DND-41 (cell line): ENCODE data around the gene HAP1.
"Not testable (repeated sequence)": the region's sequence is repeated elsewhere in the genome, so short reads cannot be mapped to it uniquely, and the experiment has no call there.

Experiments
- ATAC-seq: fragments of 200-7000 bp; cut with Tn5 transposase; 3 replicates; pipeline ENCODE4 v1.9.1; 2021; ENCODE audit warnings: low read depth; ENCODE audit not compliant: insufficient read depth
- DNase-seq: peaks from one replicate; pipeline ENCODE4 v3.0.0-alpha.2; 2020
- H2AFZ ChIP-seq: 2 replicates; pipeline ENCODE4 v1.6.0; 2012; ENCODE audit warnings: low read depth, low read length
- H3K27ac ChIP-seq: 2 replicates; pipeline ENCODE4 v1.5.1; 2012; ENCODE audit warnings: low read length, inconsistent platforms
- H3K27me3 ChIP-seq: fragments of 200-600 bp; sonication (generic); 2 replicates; pipeline ENCODE4 v1.6.0; 2012; ENCODE audit warnings: low read length, mild to moderate bottlenecking, inconsistent platforms; ENCODE audit not compliant: insufficient read depth, poor library complexity
- H3K36me3 ChIP-seq: 2 replicates; pipeline ENCODE4 v1.5.1; 2012; ENCODE audit warnings: low read length, inconsistent platforms; ENCODE audit not compliant: insufficient read depth
- H3K4me1 ChIP-seq: 2 replicates; pipeline ENCODE4 v1.5.1; 2012; ENCODE audit warnings: mild to moderate bottlenecking, low read length; ENCODE audit not compliant: insufficient read depth
- H3K4me2 ChIP-seq: 2 replicates; pipeline ENCODE4 v1.6.0; 2012; ENCODE audit warnings: mild to moderate bottlenecking, moderate library complexity, low read length, inconsistent platforms; ENCODE audit not compliant: insufficient read depth
- H3K4me3 ChIP-seq, 2 experiments: fragments of 200-600 bp in 1 of 2; shearing (Covaris generic) in 1 of 2; 2 replicates each; pipeline ENCODE4 v1.5.1; 2012 to 2016; ENCODE audit warnings: inconsistent platforms in 2 of 2, low read length in 2 of 2, mild to moderate bottlenecking in 2 of 2, low read depth in 1 of 2, moderate library complexity in 1 of 2
- H3K79me2 ChIP-seq: 2 replicates; pipeline ENCODE4 v1.6.0; 2012; ENCODE audit warnings: low read length, inconsistent platforms; ENCODE audit not compliant: insufficient read depth
- H3K9ac ChIP-seq: 2 replicates; pipeline ENCODE4 v1.6.0; 2012; ENCODE audit warnings: low read depth, mild to moderate bottlenecking, inconsistent platforms, low read length, moderate library complexity
- H3K9me3 ChIP-seq: 2 replicates; pipeline ENCODE4 v1.5.1; 2012; ENCODE audit warnings: low read length, moderate library complexity, mild to moderate bottlenecking, inconsistent platforms; ENCODE audit not compliant: insufficient read depth, severe bottlenecking
- H4K20me1 ChIP-seq: 2 replicates; pipeline ENCODE4 v1.6.0; 2012; ENCODE audit warnings: low read length; ENCODE audit not compliant: insufficient read depth
- EZH2 ChIP-seq: IDR thresholded peaks from 3 replicates; pipeline ENCODE4 v1.6.1; 2012; ENCODE audit warnings: borderline replicate concordance, low read depth, mild to moderate bottlenecking, moderate library complexity, low read length, inconsistent platforms; ENCODE audit not compliant: severe bottlenecking
- TF ChIP-seq, protein P1 (sequence below): IDR thresholded peaks from 2 replicates; pipeline ENCODE4 v1.5.1; 2012; ENCODE audit warnings: borderline replicate concordance, low read length, moderate library complexity, mild to moderate bottlenecking; ENCODE audit not compliant: poor library complexity, severe bottlenecking; ENCODE audit errors: extremely low read depth

The HAP1 gene

DNA sequence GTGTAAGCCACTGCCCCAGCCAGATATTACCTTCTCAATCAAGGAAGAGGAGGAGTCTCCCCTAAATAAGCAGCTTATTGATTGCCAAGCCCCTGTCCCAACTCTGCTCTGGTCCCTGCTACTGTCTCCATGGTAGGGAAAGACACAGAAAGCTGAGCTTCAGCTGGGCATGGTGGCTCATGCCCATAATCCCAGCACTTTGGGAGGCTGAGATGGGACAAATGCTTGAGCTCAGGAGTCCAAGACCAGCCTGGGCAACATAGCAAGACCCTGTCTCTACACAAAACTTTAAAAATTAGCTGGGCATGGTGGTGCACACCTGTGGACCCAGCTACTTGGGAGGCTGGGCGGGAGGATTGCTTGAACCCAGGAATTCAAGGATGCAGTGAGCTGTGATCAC lies 45.5 kb upstream of the HAP1 start:
- no peak overlapping the region for H3K9ac ChIP-seq
- H3K4me1 ChIP-seq: no peaks in the 10 kb centered on the region

DNA sequence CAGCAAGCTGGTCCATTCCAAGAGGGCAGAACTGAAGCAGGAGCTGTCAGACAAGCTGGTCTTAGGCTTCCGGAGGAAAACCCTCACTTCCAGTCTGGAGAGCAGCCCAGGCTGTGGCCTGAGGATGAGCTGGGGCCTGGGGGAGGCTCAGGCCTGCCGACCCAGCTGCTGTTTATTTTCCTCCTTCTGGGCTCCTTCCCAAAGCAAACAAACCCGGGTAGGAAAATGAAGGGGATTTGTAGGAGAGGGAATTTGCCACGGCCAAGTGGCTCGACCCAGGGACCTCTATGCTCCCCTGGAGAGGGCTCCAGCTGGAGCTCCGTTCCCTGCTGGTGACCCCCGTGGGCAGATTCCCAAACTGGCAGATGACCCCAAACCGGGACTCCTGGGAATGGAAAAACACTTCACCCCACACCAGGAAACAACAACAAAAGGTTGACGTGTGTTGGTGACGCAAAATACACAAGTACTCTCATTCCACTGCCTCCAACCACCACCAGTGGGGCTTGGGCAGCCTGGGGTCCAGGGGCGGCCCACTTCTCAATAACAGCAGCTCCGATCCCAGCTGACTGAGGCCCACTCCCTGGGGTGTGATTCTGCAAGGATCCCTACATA lies 43.2 kb upstream of the HAP1 start:
- no peak overlapping the region for H3K9ac ChIP-seq
- H4K20me1 ChIP-seq: no peaks in the 10 kb centered on the region
- no peaks in the 10 kb centered on the region for H3K9me3 ChIP-seq
- DNase-seq (no peak), ATAC-seq (no peak)
- H2AFZ ChIP-seq: no peak overlapping the region
- H3K79me2 ChIP-seq: no peaks in the 10 kb centered on the region
- no peak overlapping the region for H3K4me2 ChIP-seq
- no peak overlapping the region for H3K4me3 ChIP-seq
- no peaks in the 10 kb centered on the region for H3K36me3 ChIP-seq
- no peak for TF ChIP-seq EZH2
- TF ChIP-seq, protein P1, sequence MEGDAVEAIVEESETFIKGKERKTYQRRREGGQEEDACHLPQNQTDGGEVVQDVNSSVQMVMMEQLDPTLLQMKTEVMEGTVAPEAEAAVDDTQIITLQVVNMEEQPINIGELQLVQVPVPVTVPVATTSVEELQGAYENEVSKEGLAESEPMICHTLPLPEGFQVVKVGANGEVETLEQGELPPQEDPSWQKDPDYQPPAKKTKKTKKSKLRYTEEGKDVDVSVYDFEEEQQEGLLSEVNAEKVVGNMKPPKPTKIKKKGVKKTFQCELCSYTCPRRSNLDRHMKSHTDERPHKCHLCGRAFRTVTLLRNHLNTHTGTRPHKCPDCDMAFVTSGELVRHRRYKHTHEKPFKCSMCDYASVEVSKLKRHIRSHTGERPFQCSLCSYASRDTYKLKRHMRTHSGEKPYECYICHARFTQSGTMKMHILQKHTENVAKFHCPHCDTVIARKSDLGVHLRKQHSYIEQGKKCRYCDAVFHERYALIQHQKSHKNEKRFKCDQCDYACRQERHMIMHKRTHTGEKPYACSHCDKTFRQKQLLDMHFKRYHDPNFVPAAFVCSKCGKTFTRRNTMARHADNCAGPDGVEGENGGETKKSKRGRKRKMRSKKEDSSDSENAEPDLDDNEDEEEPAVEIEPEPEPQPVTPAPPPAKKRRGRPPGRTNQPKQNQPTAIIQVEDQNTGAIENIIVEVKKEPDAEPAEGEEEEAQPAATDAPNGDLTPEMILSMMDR: no peak
- no peaks in the 10 kb centered on the region for H3K4me1 ChIP-seq
- H3K27ac ChIP-seq: no peak overlapping the region
- H3K27me3 ChIP-seq: no peaks in the 10 kb centered on the region

More for the DNA sequence above, 45.5 kb upstream of the HAP1 start:
- H3K79me2 ChIP-seq: no peaks in the 10 kb centered on the region
- H2AFZ ChIP-seq: no peak overlapping the region
- no peak for TF ChIP-seq EZH2
- TF ChIP-seq, protein P1: no peak
- no peak overlapping the region for H3K4me2 ChIP-seq
- no peaks in the 10 kb centered on the region for H3K27me3 ChIP-seq
- no peak overlapping the region for H3K4me3 ChIP-seq
- DNase-seq (no peak), ATAC-seq (no peak)
- H3K36me3 ChIP-seq: no peaks in the 10 kb centered on the region
- no peaks in the 10 kb centered on the region for H4K20me1 ChIP-seq
- no peaks in the 10 kb centered on the region for H3K9me3 ChIP-seq
- no peak overlapping the region for H3K27ac ChIP-seq

DNA sequence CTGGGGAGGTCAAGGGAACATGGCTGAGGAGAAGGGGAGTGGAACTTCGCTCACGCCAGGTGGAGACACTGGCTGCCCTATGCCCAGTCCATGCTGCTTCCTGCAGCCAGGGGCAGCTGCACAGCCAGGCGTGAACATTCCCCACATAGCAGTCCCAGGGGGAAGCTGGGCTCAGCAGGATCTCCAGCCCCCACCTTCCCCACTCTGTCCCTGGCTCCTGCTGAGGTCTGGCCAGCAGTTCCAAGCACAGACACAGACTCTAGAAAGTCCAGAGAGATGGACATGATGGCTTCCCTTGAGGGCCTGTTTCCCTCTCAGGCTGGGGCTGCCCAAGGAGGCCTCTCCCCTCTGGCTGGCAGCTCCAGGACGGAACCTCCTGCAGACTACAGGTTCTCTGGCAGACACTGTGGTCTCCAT lies 42.7 kb upstream of the HAP1 start:
- Histone ChIP-seq H3K4me2 (no peak overlapping the region), H3K27ac (no peak overlapping the region), H3K79me2 (no peaks in the 10 kb centered on the region), H3K9me3 (no peaks in the 10 kb centered on the region), H3K4me1 (no peaks in the 10 kb centered on the region), H3K9ac (no peak overlapping the region), H3K27me3 (no peaks in the 10 kb centered on the region), H3K36me3 (no peaks in the 10 kb centered on the region), H4K20me1 (no peaks in the 10 kb centered on the region), H3K4me3 (no peak overlapping the region), H2AFZ (no peak overlapping the region)
- no peak for DNase-seq
- ATAC-seq: no peak
- no peak for TF ChIP-seq EZH2
- TF ChIP-seq, protein P1: no peak

DNA sequence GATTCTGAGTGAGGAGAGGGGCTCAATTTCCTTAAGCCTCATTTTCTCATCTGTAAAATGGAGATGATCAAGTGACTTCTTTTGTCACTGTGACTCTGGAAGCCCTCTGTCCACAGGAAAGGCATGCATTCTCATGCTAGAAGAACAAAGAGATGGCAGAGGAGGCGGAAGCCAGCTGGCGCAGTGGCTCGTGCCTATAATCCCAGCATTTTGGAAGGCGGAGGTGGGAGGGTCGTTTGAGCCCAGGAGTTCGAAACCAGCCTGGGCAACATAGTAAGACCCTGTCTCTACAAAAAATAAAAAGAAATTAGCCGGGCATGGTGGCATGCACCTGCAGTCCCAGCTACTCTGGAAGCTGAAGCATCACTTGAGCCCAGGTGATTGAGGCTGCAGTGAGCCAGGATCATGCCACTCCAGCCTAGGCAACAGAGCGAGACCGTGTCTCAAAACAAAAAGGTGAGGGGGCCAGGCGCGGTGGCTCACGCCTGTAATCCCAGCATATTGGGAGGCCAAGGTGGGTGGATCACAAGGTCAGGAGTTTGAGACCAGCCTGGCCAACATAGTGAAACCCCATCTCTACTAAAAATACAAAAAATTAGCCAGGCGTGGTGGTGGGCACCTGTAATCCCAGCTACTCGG lies 41.9 kb upstream of the HAP1 start:
- not testable (repeated sequence) for H3K4me2 ChIP-seq, H3K4me1 ChIP-seq, H4K20me1 ChIP-seq, H3K9ac ChIP-seq, H3K36me3 ChIP-seq, H3K79me2 ChIP-seq, H2AFZ ChIP-seq, H3K9me3 ChIP-seq, H3K27ac ChIP-seq, DNase-seq, H3K27me3 ChIP-seq, H3K4me3 ChIP-seq, ATAC-seq
